Superior temporal gyrus (tissue), 1 donor: ENCODE results near the gene RHOF.

Source experiments
- DNase-seq: peaks from one replicate; pipeline ENCODE4 v3.0.0-alpha.2; 2016; ENCODE audit errors: extremely low spot score

RHOF gene

DNA sequence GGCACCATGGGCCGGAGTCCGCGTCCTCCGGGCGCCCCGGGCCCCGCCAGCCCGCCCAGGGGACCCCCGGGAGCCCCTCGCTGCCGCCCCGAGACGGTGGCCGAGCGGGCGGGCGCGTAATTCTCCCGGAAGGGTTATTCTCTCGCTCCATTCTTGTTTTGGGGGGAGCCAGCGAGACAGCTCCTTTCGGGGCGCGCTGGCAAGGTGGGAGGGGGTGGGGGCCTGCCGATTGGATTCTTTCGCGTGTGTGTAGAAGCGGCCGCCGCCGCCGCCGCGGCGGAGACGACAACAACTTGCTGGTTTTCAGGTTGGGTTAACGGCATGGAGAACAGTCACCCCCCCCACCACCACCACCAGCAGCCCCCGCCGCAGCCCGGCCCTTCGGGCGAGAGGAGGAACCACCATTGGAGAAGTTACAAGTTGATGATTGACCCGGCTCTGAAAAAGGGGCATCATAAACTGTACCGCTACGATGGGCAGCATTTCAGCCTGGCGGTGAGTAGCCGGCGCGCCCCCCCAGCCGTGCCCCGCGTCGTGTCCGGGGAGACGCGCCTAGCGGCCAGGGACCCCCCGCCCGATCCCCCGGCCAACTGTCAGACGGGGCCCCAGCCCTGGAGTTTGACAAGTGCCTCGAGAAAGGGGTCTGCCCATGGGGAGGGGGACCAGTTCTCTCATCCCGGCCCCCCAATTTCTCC is 11.1 kb upstream of the RHOF start:
- no peak for DNase-seq

DNA sequence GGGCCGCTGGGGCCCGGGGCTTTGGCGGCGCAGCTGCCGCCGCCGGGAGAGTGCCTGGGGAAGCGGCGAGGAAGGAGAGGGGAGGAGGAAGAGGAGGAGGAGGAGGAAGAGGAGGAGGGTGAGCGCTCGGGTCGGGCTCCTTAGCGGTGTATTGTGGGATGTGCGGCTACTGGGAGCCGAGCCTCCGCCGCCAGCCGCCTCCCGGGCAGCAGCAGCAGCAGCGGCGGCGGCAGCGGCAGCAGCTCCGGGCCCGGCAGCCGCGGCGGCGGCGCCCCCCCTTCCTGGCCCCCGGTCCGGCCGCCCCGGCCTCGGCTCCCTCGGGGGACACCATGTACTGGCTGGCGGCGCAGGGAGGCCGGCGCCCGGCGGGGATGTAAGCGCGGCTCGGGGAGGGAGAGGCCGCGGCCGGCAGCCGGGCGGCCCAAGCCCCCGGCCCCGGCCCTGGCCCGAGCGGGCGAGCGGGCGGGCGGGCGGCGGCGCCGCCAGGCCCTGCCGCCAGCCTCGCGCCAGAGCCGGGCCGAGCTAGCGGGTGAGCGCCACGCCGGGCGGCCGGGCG is 10.5 kb upstream of the RHOF start, which contains the start of gene SETD1B:
TSS of gene SETD1B (plus strand) at position 149 of the 556 bp plus-strand sequence. CDS start 729 bp downstream, outside the sequence.
- peak; percentile 50 for DNase-seq

DNA sequence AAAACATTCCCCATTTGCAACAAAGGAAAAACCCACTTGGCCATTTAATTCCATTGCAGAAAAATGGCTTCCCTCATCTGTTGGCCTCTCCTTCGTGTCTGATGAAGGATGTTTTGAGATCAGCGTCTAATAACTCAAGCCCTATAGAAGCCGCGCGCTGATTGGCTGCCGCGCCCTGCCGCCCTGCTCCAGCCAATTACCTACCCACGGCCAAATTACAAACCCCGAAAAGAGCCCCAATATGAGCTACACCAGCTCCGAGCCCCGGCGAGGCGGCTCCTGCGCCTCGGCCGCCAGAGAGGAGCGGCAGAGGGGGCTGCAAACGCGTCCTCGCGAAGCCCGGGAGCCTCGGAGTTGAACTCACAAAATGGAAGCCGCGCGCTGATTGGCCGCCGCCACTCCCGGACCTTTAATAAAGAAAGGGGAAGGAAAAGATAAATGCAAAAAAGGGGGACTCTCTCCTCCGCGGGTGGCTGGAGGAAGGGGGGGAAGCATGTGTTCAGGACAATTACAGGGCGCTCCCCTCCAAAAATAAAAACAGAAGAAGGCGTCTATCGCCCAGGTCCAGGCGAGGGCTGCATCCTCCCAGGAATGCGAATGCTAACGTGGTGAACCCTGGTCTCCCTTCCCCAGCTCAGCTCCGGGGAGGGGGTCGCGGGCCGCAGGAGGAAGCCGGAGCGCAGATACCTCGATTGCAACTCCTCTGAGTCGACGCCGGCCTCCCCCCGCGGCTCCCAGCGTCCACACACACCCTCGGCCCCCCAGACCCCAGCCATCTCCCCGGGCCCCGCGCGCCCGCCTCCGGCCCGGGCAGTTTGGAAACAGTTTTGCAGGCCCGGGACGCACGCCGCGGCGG is 9.6 kb upstream of the RHOF start:
- peak; percentile 97 for DNase-seq

DNA sequence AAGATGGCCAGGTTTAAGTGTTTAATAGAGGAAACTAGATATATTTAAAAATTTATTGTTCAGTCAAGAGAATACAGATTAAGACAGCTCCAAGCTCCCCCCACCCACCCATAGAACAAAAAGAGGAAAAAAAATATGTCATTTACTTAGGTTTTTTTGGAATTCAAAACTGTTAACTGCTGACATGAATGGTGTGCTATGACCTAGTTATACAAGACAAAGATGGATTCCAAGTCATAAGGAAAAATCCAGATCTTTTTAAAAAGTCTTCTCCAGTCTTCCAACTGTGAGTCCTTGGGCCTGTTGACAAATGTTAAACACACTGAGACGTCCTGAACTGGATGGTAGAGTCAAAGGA is 9.0 kb upstream of the RHOF start:
- DNase-seq: no peak

DNA sequence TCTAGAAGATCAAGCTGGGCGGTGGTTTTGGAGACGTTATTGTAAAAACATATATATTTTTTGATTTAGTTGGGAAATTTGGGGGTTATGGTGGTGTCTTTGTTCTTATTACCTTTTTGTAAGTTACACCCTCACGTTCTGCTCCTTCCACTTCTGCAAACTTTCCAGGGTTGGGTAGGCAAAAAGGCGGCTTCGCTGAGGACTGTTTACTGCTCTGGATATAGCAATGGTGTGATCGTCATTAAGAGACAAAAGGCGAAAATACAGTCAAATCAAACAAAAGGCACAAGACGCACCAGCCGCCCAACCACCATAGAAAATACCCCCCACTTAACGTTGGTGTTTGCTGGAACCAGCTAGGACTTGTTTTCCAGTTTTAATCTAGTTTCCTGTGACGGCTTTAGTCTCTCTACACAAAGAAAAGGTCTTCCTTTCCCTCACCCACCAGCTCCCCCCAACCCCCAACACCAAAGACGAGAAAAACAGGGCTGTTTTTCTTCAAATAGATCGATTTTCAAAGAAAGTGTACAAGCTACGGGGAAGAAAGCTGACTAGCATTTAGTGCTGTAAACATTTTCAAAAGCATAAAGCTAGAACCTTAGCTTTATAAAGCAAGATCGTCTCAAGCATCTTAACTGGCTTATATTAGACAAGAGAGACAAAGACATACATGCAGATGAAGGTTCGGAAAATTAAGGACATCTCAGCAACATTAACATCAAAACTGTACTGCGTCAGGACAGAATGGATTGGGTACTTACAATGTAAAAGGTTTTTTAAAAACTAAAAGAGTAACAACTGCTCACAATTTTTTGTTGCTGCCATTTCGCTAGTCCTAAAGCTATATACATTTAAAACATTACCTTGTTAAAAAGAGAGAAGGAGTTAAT is 8.4 kb upstream of the RHOF start:
- peak; percentile 81 for DNase-seq

DNA sequence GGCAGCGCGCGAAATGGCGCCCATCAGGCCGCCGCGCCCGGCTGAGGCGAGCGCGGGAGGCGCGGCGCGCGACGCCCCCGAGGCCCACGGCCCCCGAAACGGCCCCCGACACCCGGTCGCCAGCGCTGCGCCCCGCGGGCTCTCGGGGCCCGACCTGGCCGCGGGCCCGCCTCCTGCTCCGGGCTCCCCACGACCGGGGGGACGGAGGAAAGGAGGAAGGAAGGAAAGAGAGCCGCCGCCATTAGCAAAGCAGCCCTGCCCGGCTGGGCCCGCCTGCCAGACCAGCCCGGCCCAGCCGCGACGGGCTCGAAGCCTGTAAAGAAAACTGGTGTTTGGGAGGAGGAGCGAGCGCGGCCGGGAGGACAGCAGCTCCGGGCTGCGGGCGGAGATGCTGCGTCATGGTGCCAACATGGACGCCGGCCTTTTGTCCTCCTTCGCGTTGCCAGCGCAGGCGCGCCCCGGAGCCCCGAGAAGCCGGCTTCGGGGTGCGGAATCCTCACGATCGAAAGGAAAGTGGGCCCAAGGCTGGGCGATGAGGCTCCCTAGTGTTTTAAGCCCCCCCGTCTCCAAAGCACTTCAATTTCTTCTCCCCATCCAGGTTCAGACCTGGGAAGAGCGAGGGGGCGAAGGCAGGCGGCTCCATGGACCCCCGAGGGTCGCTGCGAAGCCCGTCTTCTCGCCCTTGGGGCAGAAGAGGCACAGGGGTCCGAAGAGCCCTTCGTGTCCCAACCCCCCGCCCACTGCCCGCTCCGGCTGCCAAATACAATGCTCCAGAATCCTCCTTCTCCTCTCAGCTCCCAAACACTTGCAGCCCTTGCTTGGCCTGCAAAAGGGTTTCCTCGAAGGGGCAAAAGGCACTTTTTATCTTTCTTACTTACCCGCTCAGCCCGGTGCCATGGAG is 7.5 kb upstream of the RHOF start:
- peak; percentile 84 for DNase-seq

DNA sequence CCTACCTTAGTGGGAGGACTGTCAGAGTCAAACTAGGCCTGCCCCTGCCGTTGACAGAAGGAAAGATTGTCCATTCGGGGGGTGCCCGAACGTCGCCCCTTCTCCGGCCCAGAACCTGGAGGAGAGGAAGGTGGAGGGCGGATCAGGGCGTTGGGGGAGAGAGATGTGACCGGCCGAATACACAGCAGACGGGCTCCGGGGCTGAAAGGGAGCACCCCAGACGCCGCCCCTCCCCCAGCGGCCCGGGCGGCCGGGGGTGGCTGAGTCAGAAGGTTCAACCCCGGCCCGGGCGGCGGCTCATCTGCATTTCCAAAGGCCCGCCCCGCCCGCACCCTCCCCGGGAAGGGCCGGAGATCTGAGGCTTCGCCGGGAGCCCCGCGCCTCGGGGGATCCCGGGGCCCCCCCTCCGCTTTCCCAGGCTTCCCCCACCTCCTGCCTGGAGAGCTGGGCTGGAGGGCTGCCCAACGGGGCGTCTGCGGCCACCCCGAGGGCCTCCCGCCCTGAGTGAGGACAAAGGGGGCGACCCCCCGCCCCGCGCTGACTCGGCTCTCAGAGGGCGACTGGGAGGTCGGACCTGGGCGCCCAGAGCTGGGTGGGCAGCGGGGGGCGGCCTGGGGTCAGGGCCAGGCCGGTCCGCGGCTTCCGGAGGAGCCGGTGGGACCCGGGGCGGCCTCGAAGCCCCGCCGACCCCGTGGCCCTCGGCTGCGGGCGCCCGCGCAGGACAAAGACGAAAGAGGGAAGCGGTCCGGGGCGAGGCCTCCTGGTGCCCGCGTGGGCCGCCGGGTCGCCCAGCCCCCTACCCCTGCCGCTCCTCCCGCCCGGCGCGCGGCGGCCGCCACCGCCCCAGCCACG is 6.6 kb upstream of the RHOF start:
- DNase-seq: peak; percentile 32

DNA sequence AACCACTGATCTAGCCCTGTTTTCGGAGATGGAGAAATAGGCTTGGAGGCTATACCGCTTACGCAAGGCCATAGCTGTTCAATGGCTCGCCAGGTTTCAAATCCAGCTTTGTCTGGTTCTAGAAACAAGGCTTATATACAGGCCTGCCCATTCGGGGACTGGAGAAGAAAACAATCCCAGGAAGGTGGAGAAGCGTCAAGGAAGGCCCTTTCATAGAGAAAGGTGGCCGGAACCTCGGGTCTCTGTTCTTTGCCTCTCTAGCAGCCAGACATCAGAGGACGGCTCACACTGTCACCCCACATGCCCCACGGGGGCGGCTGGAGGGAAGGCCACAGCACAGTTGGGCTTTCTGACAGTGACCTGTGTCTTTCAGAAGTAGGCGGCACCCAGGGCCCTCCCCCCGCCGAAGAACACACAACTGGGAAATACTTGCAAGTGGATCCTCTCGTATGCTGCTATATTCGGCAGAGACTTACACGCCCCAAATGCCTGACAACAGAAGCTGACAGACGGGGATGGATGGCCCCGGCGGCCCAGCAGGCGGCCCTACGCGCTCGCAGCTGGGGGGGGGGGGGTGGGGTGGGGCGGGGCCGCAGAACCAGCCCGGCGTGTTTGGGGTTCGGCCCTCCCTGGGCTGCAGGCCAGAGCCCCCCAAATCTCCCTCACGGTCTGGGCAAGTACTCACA is 5.8 kb upstream of the RHOF start:
- DNase-seq: peak; percentile 64

DNA sequence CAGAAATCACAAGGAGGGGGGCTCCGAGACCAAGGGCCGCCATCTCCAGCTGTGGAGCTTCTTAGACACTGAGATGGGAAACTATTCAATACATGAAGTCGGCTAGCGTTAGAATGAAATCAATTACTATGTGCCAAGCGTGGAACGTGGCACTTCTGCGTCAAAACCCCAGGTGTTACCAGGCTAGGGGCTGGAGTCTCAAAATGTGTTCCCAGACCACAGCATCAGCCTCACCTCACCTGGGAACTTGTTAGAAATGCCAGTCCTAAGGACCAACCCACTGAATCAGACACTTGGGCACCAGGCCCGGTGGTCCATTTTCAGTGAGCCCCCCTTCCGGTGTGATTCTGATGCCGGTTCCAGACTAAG is 5.3 kb upstream of the RHOF start:
- DNase-seq: no peak

DNA sequence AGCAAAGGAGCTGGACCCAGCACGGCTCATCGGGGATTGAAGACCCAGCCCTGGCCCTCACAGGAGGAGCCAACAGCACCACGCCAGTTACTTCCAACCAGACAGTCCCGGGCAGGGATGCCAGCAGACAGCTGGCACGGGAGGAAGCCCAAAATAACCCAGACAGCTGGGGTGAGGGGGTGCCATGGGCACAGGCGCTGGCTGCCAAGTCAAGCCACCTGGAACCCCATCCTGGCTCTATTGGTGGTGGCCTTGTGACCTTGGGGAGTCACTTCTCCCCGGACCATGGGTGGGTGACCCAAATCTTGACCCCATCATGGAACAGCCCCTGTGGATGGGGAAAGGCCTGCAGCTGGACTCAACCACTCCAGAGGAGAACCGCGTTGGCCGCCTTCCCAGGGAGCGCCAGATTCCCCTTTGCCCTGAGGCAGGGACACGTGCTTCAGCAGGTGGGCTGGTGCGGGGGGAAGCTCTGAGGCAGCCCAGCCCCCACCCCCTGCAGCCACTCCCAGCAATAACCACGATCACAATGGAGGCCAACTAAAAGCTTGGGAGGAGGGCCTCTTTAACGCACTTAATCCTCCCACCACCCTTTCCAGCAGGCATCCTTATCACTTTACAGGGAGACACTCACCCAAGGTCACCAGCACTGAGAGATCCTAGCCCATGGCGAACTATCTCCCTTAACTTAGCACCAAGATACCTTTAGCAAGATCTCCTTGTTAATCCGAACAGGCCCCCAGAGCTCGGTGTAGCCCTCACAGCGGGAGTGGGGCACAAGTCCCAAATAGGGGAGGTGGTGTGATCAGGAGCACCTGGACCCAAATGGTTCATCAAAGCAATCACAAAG is 4.7 kb upstream of the RHOF start:
- DNase-seq: peak; percentile 58

DNA sequence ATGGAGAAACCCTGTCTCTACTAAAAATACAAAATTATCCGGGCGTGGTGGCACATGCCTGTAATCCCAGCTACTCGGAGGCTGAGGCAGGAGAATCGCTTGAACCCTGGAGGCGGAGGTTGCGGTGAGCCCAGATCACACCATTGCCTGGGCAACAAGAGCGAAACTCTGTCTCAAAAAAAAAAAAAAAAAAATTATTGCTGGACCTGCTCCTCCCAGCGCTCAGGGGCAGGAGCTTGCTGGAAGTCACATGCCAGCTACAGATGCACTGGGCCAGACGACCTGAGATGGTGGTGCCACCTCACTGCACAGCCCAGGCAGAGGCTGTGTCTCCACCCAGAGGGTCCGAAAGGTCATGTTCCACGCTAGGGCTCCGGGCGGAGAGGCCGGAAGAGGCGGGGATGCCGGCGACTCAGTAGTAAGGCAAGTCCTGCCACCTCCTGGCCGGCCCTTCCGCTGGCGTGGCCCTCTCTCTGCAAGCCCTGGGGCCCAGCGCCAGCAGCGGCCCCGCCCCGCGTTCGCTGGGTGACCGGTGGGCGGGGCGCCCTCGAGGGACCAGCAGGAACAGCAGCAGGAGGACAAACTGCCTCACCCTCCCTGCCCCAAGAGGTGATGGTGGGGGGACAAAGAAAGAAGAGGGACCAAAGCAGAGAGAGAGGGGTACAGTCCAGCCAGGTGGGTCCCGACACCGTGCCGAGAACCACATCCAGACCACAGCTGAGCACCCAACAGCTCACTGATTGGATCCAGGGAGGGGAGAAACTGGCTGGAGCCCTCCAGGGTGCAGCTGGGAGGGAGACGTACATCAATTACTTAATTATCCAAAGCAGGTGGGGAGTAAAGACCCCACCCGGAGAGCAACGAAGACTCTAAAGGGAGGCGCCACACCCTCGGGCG is 3.6 kb upstream of the RHOF start:
- DNase-seq: peak; percentile 78

DNA sequence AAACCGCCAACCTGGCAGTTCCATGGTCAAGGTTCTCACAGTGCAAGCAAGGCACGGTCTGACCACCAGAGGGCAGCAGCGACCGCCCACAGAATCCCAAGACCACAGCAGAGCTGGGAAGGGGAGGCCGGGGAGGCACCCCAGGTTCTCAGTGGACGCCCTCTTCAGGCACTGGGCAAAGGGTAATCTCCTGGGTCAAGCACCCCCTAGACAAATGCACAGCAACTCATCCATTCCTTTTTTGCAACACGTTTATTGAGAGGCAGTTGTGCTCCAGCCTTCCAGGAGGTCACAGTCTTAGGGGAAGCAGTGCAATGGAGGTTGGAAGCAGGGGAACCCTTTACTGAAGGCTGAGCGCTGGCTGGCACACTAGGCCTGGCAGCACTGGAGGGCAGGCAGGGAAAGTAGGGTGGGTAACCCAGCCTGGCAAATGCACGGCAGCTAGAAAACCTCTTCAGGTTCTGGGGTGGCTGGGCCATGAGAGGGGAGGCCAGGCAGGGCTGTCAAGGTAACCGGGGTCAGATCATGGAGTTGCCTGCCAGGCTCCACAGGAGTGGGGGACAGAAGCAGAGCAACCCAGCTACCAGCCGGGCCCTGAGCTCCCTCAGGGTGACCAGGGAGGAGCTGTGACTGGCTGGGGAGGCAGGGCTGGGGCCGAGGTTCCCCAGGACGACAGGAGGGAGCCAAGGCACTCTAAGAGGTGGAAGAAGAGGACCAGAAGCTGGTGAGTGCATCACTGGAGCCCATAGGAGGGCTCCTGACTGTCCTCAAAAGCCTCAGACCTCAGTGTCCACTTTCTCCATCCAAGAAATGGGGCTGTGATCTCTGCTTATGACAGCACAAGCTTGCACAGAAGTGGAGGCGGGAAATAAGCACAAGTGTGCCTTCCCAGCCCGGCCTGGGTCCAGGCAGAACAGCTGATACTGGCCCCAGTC is 1.8 kb upstream of the RHOF start:
- DNase-seq: peak; percentile 92

DNA sequence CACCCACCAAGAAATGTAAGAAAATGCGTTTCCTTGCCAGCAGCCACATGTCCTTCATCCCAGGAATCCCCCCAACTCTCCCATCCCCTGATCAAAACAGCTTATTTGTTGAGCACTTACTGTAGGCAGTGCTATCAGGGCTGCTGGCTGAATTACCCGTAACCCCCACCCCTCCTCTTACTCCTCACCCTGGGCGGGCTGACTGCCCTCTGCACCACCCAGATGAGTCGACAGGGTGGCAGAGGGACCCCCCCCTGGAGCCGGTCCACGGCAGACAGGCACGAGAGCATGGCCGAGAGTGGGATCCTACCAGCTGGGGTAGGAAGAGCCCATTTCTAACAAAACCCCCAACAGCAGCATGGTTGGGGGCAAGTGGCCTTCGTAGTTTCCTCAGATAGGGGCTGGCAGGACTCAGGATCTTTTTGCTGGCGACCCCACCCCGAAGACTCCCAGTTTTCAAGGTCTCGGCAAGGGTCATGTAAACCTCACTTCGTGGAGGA is 1.1 kb upstream of the RHOF start:
- no peak for DNase-seq

DNA sequence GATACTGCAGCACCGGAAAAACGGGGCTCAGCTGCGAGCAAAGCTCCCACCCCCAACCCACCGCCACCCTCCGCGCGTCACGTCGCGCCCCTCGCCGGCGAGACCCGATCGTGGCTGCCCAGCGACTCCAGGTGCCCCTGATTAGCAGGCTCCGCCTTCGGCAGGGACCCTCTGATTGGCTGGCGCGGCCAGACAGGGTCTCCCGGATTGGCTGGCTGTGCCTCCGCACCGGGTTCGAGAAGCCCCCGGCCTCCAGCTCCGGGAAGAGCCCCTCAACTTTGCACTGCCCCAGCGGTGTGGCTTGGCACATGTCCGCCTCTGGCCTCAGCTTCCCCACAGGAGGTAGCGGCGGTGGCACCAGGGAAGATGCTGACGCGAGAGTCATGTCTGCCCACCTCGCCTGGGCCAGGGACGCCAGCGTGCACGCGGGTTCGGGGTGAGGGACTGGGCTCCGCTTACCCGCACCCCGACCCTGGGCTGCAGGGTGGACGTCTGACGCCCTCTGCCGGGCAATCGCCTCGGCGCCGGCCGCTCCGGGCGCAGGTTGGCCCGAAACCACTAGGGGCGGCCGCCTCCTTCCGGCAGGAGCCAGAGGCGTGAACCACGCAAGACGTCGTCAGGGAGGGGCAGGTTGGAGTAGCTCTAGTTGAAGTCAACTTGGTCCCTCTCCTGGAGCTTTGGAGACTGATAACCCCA is 498 bp upstream of the RHOF start:
- DNase-seq: peak; percentile 84
